ENCODE results near the gene SPEN.
A peak's percentile ranks its signal among the peaks of the same experiment; 100 is the strongest.

SPEN gene

GRCh38 chr1:15848143-15848928 is 829 bp downstream of the SPEN start:
- peak; percentile 20 for DNase-seq

GRCh38 chr1:15848929-15849774 is 1.6 kb downstream of the SPEN start:
- peak overlapping the region; percentile 77 for H3K27ac ChIP-seq
- no peaks in the 10 kb centered on the region for H3K36me3 ChIP-seq (replicated peaks)
- in situ Hi-C loops (cut with HindIII; ENCODE audit: low pct_ligation_motif_present, low sequenced_read_pairs) = no loop called here
- peak overlapping the region; percentile 93 for H3K4me3 ChIP-seq (ENCODE audit: low read depth, low read length)
- TF ChIP-seq CTCF (IDR thresholded peaks at IDR 0.05; ENCODE audit: low read depth, low read length, missing control alignments) = no peak
- DNase-seq = peak; percentile 85
- no peaks in the 10 kb centered on the region for H3K27me3 ChIP-seq (replicated peaks)

More at GRCh38 chr1:15848143-15848928, 829 bp downstream of the SPEN start:
- Histone ChIP-seq H3K27ac (peak overlapping the region; percentile 77), H3K4me3 (ENCODE audit: low read depth, low read length) (peak overlapping the region; percentile 93), H3K27me3 (replicated peaks) (no peaks in the 10 kb centered on the region), H3K36me3 (replicated peaks) (no peaks in the 10 kb centered on the region)
- TF ChIP-seq CTCF (IDR thresholded peaks at IDR 0.05; ENCODE audit: low read depth, low read length, missing control alignments) = no peak
- in situ Hi-C loops (cut with HindIII; ENCODE audit: low pct_ligation_motif_present, low sequenced_read_pairs) = no loop called here

GRCh38 chr1:15849775-15850324 is 2.3 kb downstream of the SPEN start:
- peak; percentile 53 for DNase-seq
- no peaks in the 10 kb centered on the region for H3K36me3 ChIP-seq (replicated peaks)
- in situ Hi-C loops (cut with HindIII; ENCODE audit: low pct_ligation_motif_present, low sequenced_read_pairs) = no loop called here
- peak overlapping the region; percentile 93 for H3K4me3 ChIP-seq (ENCODE audit: low read depth, low read length)
- H3K27me3 ChIP-seq (replicated peaks) = no peaks in the 10 kb centered on the region
- H3K27ac ChIP-seq = peak overlapping the region; percentile 77
- no peak for TF ChIP-seq CTCF (IDR thresholded peaks at IDR 0.05; ENCODE audit: low read depth, low read length, missing control alignments)

GRCh38 chr1:15850471-15851001 is 3.0 kb downstream of the SPEN start:
- in situ Hi-C loops (cut with HindIII; ENCODE audit: low pct_ligation_motif_present, low sequenced_read_pairs) = no loop called here
- no peak for TF ChIP-seq CTCF (IDR thresholded peaks at IDR 0.05; ENCODE audit: low read depth, low read length, missing control alignments)
- Histone ChIP-seq H3K36me3 (replicated peaks) (no peaks in the 10 kb centered on the region), H3K27me3 (replicated peaks) (no peaks in the 10 kb centered on the region), H3K27ac (peak overlapping the region; percentile 77), H3K4me3 (ENCODE audit: low read depth, low read length) (peak overlapping the region; percentile 93)
- DNase-seq = no peak

GRCh38 chr1:15851210-15852035 is 3.9 kb downstream of the SPEN start:
- in situ Hi-C loops (cut with HindIII; ENCODE audit: low pct_ligation_motif_present, low sequenced_read_pairs) = no loop called here
- DNase-seq = no peak
- Histone ChIP-seq H3K4me3 (ENCODE audit: low read depth, low read length) (no peak overlapping the region), H3K27ac (no peak overlapping the region), H3K36me3 (replicated peaks) (no peaks in the 10 kb centered on the region), H3K27me3 (replicated peaks) (no peaks in the 10 kb centered on the region)
- no peak for TF ChIP-seq CTCF (IDR thresholded peaks at IDR 0.05; ENCODE audit: low read depth, low read length, missing control alignments)
